Neutrophil (primary cell): Measurements from ENCODE around the gene YEATS4.

ENCODE experiments used
- H3K27ac ChIP-seq: fragments of 200-600 bp; sonication (generic); 2 replicates; pipeline ENCODE4 v1.5.1; 2016; ENCODE audit warnings: mild to moderate bottlenecking, moderate library complexity
- H3K27me3 ChIP-seq: fragments of 200-600 bp; sonication (generic); 2 replicates; pipeline ENCODE4 v1.6.0; 2016; ENCODE audit warnings: mild to moderate bottlenecking
- H3K36me3 ChIP-seq: fragments of 200-600 bp; sonication (generic); 2 replicates; pipeline ENCODE4 v1.5.1; 2017
- H3K4me1 ChIP-seq, 2 experiments: fragments of 200-600 bp in 1 of 2; sonication (generic) in 1 of 2; 1 replicate in 1 of 2; 2 replicates in 1 of 2; pipeline versions ENCODE4 v1.5.1 to v1.6.1; 2013 to 2016; ENCODE audit warnings: low read depth in 1 of 2, low read length in 1 of 2, mild to moderate bottlenecking in 1 of 2, moderate library complexity in 1 of 2; ENCODE audit not compliant: control insufficient read depth in 1 of 2, insufficient read depth in 1 of 2
- H3K4me3 ChIP-seq, 2 experiments: fragments of 200-600 bp in 1 of 2; sonication (generic) in 1 of 2; 1 replicate in 1 of 2; 2 replicates in 1 of 2; pipeline ENCODE4 v1.5.1; 2013 to 2016; ENCODE audit warnings: low read depth in 1 of 2, low read length in 1 of 2, mild to moderate bottlenecking in 1 of 2, moderate library complexity in 1 of 2
- H3K9me3 ChIP-seq: fragments of 200-600 bp; sonication (generic); 2 replicates; pipeline ENCODE4 v1.5.1; 2016
- TF ChIP-seq, protein P1 (sequence below): fragments of 200-600 bp; sonication (generic); IDR thresholded peaks from 2 replicates; pipeline ENCODE4 v1.5.1; 2016; ENCODE audit warnings: antibody characterized with exemption

Gene YEATS4

DNA sequence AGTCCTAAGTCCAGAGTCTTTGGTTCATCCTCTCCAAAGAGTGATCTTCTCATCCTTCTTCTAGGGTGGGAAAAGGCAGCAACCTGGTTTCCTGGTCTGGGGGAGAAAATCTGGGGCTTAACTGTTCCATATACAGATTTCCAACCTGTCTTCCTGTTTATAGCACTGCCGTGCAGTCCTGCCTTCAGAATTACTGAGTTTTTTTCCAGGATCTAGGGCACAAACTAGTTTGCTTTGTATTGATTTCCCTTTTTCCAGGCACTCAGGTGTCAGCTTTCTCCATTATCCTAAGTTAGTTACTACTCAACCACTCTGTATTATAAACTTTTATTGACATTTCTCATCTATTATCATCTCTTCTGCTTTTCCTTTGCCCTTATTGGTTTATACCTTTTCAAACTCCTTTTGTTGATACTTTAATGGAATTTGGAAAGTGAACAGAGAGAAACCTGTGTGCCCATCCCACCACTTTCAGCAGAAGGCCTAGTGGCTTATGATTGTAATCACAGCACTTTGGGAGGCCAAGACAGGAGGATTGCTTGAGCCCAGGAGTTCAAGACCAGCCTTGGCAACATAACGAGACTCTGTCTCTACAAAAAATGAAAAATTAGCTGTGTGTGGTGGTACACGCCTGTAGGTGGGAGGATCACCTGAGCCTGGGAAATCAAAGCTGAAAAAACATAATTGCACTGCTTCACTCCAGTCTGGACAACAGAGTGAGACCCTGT lies 15.5 kb upstream of the YEATS4 start:
- no peaks in the 10 kb centered on the region for H3K9me3 ChIP-seq
- peak overlapping the region; percentile 91 for H3K27ac ChIP-seq
- H3K4me3 ChIP-seq = peak overlapping the region in 1 of 2 experiments; percentile 39
- no peaks in the 10 kb centered on the region for H3K27me3 ChIP-seq
- peaks cover 89% of the 10 kb centered on the region in 2 experiments for H3K4me1 ChIP-seq
- TF ChIP-seq, protein P1, sequence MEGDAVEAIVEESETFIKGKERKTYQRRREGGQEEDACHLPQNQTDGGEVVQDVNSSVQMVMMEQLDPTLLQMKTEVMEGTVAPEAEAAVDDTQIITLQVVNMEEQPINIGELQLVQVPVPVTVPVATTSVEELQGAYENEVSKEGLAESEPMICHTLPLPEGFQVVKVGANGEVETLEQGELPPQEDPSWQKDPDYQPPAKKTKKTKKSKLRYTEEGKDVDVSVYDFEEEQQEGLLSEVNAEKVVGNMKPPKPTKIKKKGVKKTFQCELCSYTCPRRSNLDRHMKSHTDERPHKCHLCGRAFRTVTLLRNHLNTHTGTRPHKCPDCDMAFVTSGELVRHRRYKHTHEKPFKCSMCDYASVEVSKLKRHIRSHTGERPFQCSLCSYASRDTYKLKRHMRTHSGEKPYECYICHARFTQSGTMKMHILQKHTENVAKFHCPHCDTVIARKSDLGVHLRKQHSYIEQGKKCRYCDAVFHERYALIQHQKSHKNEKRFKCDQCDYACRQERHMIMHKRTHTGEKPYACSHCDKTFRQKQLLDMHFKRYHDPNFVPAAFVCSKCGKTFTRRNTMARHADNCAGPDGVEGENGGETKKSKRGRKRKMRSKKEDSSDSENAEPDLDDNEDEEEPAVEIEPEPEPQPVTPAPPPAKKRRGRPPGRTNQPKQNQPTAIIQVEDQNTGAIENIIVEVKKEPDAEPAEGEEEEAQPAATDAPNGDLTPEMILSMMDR = no peak
- H3K36me3 ChIP-seq = no peaks in the 10 kb centered on the region

DNA sequence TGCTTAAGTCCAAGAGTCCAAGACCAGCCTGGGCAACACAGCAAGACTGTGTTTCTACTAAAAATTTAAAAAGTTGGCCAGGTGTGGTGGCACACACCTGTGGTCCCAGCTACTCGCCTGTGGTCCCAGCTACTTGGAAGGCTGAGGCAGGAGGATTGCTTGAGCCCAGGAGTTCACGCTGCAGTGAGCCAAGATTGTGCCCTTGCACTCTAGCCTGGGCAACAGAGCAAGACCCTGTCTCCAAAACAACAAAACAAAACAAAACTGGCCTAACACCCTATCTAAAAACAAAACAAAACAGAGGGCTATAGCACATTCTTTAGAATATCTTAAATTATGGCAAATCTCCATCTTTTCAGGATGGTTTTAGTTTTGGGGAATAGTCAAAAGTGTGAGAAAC lies 14.5 kb upstream of the YEATS4 start:
- H3K27me3 ChIP-seq = no peaks in the 10 kb centered on the region
- H3K27ac ChIP-seq = peak overlapping the region; percentile 91
- H3K4me1 ChIP-seq = peaks cover 78 to 89% of the 10 kb centered on the region in 2 experiments
- no peak overlapping the region for H3K4me3 ChIP-seq
- H3K9me3 ChIP-seq = no peaks in the 10 kb centered on the region
- H3K36me3 ChIP-seq = no peaks in the 10 kb centered on the region
- TF ChIP-seq, protein P1 = no peak

DNA sequence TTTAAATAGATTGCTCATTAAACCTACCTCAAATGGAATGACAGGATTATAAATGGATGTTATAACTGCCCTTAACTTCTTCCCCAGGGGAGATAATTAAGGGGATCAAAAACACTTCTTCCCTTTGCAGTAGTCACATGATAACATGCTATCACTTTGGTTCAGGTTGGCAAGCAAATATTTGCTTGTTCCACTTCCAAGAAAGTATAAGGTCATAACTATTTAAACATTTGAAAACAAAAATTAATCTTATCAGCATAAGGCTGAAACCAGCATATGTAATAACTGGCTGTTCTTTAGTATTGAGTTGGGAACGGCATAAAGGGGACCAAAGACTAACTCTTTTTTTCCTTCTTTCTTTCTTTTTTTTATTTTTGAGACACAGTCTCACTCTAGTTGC lies 13.8 kb upstream of the YEATS4 start:
- no peak overlapping the region for H3K4me3 ChIP-seq
- H3K27ac ChIP-seq = peak overlapping the region; percentile 91
- no peaks in the 10 kb centered on the region for H3K9me3 ChIP-seq
- peaks cover 77 to 89% of the 10 kb centered on the region in 2 experiments for H3K4me1 ChIP-seq
- H3K27me3 ChIP-seq = no peaks in the 10 kb centered on the region
- H3K36me3 ChIP-seq = peaks cover under 1% of the 10 kb centered on the region
- TF ChIP-seq, protein P1 = no peak

DNA sequence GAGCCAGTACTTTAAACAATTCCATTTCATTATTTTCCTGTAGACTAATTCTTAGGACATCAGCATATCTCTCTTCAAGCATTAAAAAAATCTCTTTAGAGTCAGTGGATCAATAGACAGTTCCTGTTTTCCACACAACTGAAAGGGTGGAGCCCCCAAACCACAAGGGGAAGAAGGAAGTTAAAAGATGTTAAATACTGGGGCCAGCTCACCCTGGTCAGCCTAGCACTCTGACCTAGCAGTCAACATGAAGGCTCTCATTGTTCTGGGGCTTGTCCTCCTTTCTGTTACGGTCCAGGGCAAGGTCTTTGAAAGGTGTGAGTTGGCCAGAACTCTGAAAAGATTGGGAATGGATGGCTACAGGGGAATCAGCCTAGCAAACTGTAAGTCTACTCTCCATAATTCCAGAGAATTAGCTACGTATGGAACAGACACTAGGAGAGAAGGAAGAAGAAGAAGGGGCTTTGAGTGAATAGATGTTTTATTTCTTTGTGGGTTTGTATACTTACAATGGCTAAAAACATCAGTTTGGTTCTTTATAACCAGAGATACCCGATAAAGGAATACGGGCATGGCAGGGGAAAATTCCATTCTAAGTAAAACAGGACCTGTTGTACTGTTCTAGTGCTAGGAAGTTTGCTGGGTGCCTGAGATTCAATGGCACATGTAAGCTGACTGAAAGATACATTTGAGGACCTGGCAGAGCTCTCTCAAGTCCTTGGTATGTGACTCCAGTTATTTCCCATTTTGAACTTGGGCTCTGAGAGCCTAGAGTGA lies 11.2 kb upstream of the YEATS4 start, which contains the start of gene LYZ:
Gene LYZ, plus strand, starts transcription at position 220 of the 777 bp plus-strand sequence. Its CDS starts 28 bp downstream, at position 248.
- H3K4me1 ChIP-seq = peaks cover 74 to 83% of the 10 kb centered on the region in 2 experiments
- H3K27me3 ChIP-seq = no peaks in the 10 kb centered on the region
- peak within 1 kb of the TSS; percentile 70 to 74 for H3K4me3 ChIP-seq
- peaks cover 27% of the 10 kb centered on the region for H3K36me3 ChIP-seq
- no peaks in the 10 kb centered on the region for H3K9me3 ChIP-seq
- TF ChIP-seq, protein P1 = no peak
- H3K27ac ChIP-seq = peak within 1 kb of the TSS; percentile 88

DNA sequence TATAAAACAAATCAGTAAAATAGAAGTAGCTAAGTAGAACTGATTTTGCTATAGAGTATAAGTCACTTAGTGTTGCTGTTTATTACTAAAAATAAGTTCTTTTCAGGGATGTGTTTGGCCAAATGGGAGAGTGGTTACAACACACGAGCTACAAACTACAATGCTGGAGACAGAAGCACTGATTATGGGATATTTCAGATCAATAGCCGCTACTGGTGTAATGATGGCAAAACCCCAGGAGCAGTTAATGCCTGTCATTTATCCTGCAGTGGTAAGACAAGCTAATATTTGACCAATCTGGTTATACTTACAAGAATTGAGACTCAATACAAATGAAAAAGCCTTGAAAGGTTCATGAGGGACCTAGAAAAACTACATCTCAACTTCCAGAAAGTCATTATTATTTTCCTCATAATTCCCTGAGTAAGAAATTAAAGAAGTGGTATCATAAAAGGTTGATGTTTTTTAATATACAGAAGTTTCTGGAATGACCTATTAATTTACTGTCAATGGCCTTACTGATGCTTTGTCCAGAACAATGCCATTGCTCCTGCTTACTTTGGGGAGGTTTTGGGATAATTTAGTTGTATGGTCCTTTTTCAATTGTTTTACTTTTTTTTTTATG lies 9.4 kb upstream of the YEATS4 start:
- H3K27ac ChIP-seq = peak overlapping the region; percentile 88
- peaks cover 44% of the 10 kb centered on the region for H3K36me3 ChIP-seq
- peak overlapping the region; percentile 70 to 74 for H3K4me3 ChIP-seq
- H3K27me3 ChIP-seq = no peaks in the 10 kb centered on the region
- no peaks in the 10 kb centered on the region for H3K9me3 ChIP-seq
- TF ChIP-seq, protein P1 = no peak
- peaks cover 57 to 66% of the 10 kb centered on the region in 2 experiments for H3K4me1 ChIP-seq
